ENCODE results near the gene COX7A2.

The COX7A2 gene

DNA sequence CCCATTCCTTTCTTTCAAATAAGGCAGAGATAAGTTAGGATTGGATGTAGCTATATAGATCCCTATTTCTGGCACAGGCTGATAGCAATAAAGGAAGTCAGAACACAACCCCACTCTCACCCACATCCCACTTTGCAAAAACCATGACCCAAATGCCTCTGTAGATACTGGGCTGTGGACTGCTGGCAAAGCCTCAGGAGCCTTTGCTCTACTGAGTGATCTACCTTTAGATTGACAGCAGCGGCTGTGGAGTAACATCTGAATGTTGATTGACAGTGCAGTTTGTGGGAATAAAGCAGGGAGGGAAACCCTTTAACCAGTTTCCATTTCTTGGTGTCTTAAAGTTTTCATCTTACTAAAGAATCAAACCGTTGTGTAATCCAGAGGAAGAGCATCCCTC is 47.7 kb upstream of the COX7A2 start:
- no peaks in the 10 kb centered on the region for H3K27me3 ChIP-seq (ENCODE audit: insufficient read depth, low read length, poor library complexity)
- no peaks in the 10 kb centered on the region for H3K36me3 ChIP-seq (ENCODE audit: insufficient read depth, low read length)
- no peak overlapping the region for H2AFZ ChIP-seq (ENCODE audit: low read depth, low read length)
- H4K20me1 ChIP-seq (ENCODE audit: insufficient read depth, low read length): no peaks in the 10 kb centered on the region
- peaks cover 16% of the 10 kb centered on the region for H3K79me2 ChIP-seq (ENCODE audit: insufficient read depth, low read length)
- H3K4me1 ChIP-seq (ENCODE audit: insufficient read depth, low read length): peaks cover 16% of the 10 kb centered on the region
- DNase-seq (no peak), ATAC-seq (ENCODE audit: insufficient read depth, low read depth) (no peak)
- H3K9me3 ChIP-seq (ENCODE audit: insufficient read depth, low read length, severe bottlenecking): no peaks in the 10 kb centered on the region
- H3K27ac ChIP-seq (ENCODE audit: low read length): no peak overlapping the region
- H3K4me3 ChIP-seq (ENCODE audit: low read depth in 1 of 2, low read length in 2 of 2): no peak overlapping the region
- TF ChIP-seq, protein P1, sequence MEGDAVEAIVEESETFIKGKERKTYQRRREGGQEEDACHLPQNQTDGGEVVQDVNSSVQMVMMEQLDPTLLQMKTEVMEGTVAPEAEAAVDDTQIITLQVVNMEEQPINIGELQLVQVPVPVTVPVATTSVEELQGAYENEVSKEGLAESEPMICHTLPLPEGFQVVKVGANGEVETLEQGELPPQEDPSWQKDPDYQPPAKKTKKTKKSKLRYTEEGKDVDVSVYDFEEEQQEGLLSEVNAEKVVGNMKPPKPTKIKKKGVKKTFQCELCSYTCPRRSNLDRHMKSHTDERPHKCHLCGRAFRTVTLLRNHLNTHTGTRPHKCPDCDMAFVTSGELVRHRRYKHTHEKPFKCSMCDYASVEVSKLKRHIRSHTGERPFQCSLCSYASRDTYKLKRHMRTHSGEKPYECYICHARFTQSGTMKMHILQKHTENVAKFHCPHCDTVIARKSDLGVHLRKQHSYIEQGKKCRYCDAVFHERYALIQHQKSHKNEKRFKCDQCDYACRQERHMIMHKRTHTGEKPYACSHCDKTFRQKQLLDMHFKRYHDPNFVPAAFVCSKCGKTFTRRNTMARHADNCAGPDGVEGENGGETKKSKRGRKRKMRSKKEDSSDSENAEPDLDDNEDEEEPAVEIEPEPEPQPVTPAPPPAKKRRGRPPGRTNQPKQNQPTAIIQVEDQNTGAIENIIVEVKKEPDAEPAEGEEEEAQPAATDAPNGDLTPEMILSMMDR (IDR thresholded peaks at IDR 0.05; ENCODE audit: borderline replicate concordance, extremely low read depth, low read length, poor library complexity, severe bottlenecking): no peak
- TF ChIP-seq EZH2 (IDR thresholded peaks at IDR 0.05; ENCODE audit: borderline replicate concordance, low read depth, low read length, severe bottlenecking): no peak
- H3K9ac ChIP-seq (ENCODE audit: low read depth, low read length): no peak overlapping the region
- H3K4me2 ChIP-seq (ENCODE audit: insufficient read depth, low read length): no peak overlapping the region

DNA sequence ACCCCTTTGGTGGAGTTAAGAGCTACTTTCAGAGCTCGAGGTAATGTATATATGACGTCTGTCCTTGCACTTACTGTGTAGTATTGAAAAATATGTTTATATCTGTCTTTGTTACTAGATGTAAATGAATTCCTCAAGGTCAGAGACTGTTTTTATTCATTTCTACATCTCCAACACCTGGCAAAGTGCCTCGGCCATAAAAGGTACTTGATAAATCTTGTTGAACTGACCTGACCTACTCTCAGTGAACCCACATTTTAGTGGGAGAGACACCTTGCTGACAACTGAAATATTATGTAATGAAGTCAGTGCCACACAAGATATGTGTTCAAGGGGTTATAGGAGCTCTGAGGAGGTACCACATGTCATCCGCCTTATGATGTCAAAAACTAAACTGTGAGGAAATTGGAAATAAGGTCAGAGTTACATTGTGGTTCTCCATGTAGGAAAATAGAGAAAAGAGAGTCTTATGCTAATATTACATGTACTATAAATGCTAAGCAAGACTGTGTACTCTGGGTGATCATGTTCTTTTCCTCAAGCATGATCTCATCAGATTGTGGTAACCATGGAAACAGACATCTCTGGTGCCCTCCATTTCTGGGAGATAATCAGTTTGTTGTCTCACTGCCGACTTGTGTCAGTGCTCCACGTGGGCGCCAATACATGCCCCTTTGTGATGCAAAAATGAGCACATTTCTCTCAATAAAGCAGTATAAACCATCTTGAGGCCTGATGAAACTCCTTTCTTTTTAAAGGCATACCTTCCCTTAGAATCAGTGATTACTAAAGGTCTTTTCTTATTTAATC is 46.7 kb upstream of the COX7A2 start:
- Histone ChIP-seq H2AFZ (ENCODE audit: low read depth, low read length) (no peak overlapping the region), H3K4me2 (ENCODE audit: insufficient read depth, low read length) (no peak overlapping the region), H3K9me3 (ENCODE audit: insufficient read depth, low read length, severe bottlenecking) (no peaks in the 10 kb centered on the region), H3K27ac (ENCODE audit: low read length) (no peak overlapping the region), H3K27me3 (ENCODE audit: insufficient read depth, low read length, poor library complexity) (no peaks in the 10 kb centered on the region), H3K9ac (ENCODE audit: low read depth, low read length) (no peak overlapping the region), H3K4me1 (ENCODE audit: insufficient read depth, low read length) (peaks cover 25% of the 10 kb centered on the region), H3K36me3 (ENCODE audit: insufficient read depth, low read length) (no peaks in the 10 kb centered on the region), H3K79me2 (ENCODE audit: insufficient read depth, low read length) (peaks cover 25% of the 10 kb centered on the region), H3K4me3 (ENCODE audit: low read depth in 1 of 2, low read length in 2 of 2) (no peak overlapping the region), H4K20me1 (ENCODE audit: insufficient read depth, low read length) (no peaks in the 10 kb centered on the region)
- ATAC-seq (ENCODE audit: insufficient read depth, low read depth) (no peak), DNase-seq (no peak)
- TF ChIP-seq EZH2 (IDR thresholded peaks at IDR 0.05; ENCODE audit: borderline replicate concordance, low read depth, low read length, severe bottlenecking): no peak
- TF ChIP-seq, protein P1 (IDR thresholded peaks at IDR 0.05; ENCODE audit: borderline replicate concordance, extremely low read depth, low read length, poor library complexity, severe bottlenecking): no peak

DNA sequence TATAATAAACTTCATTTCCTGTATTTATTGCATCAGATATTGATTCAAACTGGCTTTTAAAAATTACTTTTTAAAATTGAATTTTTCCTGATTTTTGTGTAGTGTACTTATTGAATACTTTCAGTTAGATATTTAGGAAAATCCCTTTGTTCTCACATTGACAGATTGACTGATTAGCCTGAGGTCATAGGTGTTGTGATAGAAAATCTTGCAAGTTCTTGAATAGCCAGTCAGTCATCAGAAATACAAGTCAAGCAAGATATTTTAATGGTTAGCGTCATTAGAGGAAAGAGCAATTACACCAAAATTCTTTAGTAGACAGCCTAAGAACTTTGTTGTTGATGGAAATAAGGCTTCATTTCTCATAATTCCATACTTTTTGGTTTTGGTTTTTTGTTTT is 44.4 kb upstream of the COX7A2 start:
- peak overlapping the region; percentile 75; the same call in 1 of the 2 replicates for H3K4me2 ChIP-seq (ENCODE audit: insufficient read depth, low read length)

More for the DNA sequence above, 44.4 kb upstream of the COX7A2 start:
- Histone ChIP-seq H4K20me1 (ENCODE audit: insufficient read depth, low read length) (peaks cover 11% of the 10 kb centered on the region; the same call in 1 of the 2 replicates), H3K4me1 (ENCODE audit: insufficient read depth, low read length) (peaks cover 33% of the 10 kb centered on the region), H3K4me3 (ENCODE audit: low read depth in 1 of 2, low read length in 2 of 2) (no peak overlapping the region), H2AFZ (ENCODE audit: low read depth, low read length) (no peak overlapping the region), H3K79me2 (ENCODE audit: insufficient read depth, low read length) (peaks cover 46% of the 10 kb centered on the region), H3K36me3 (ENCODE audit: insufficient read depth, low read length) (no peaks in the 10 kb centered on the region; the same call in 1 of the 2 replicates), H3K9me3 (ENCODE audit: insufficient read depth, low read length, severe bottlenecking) (no peaks in the 10 kb centered on the region), H3K27me3 (ENCODE audit: insufficient read depth, low read length, poor library complexity) (no peaks in the 10 kb centered on the region), H3K9ac (ENCODE audit: low read depth, low read length) (no peak overlapping the region), H3K27ac (ENCODE audit: low read length) (no peak overlapping the region)
- ATAC-seq (ENCODE audit: insufficient read depth, low read depth) (no peak), DNase-seq (no peak)
- TF ChIP-seq EZH2 (IDR thresholded peaks at IDR 0.05; ENCODE audit: borderline replicate concordance, low read depth, low read length, severe bottlenecking): no peak
- TF ChIP-seq, protein P1 (IDR thresholded peaks at IDR 0.05; ENCODE audit: borderline replicate concordance, extremely low read depth, low read length, poor library complexity, severe bottlenecking): no peak
